GM12878 (cell line): Measurements from ENCODE around the gene TYK2.

Experiments
- ATF7 ChIP-seq: fragments of 450-650 bp; IDR thresholded peaks from 2 replicates; pipeline ENCODE4 v1.6.1; 2016; ENCODE audit warnings: low read depth, mild to moderate bottlenecking
- CTCF ChIP-seq, 3 experiments: IDR thresholded peaks in 2 of 3; conservative IDR thresholded peaks in 1 of 3; 2 replicates each; pipeline ENCODE4 v1.5.1; 2011; ENCODE audit warnings: low read depth in 3 of 3, low read length in 3 of 3, mild to moderate bottlenecking in 3 of 3, control low read depth in 2 of 3, moderate library complexity in 2 of 3, inconsistent platforms in 1 of 3, mixed read lengths in 1 of 3; ENCODE audit not compliant: control insufficient read depth in 2 of 3, insufficient read depth in 1 of 3; ENCODE audit errors: extremely low read depth in 1 of 3
- DPF2 ChIP-seq: fragments of 450-650 bp; IDR thresholded peaks from 2 replicates; pipeline ENCODE4 v1.6.1; 2017; ENCODE audit warnings: mild to moderate bottlenecking
- POLR2A ChIP-seq: IDR thresholded peaks from 2 replicates; pipeline ENCODE4 v1.6.1; 2011; ENCODE audit warnings: low read depth, mild to moderate bottlenecking, low read length
- RBBP5 ChIP-seq: fragments of 200-600 bp; sonication (generic); conservative IDR thresholded peaks from 2 replicates; pipeline ENCODE4 v1.6.1; 2016
- SIX5 ChIP-seq: IDR thresholded peaks from 2 replicates; pipeline ENCODE4 v1.6.1; 2011; ENCODE audit warnings: mild to moderate bottlenecking, low read depth, low read length, moderate library complexity; ENCODE audit not compliant: severe bottlenecking
- SKIL ChIP-seq: fragments of 450-650 bp; IDR thresholded peaks from 2 replicates; pipeline ENCODE4 v1.6.1; 2017; ENCODE audit warnings: mild to moderate bottlenecking, low read depth, inconsistent platforms; ENCODE audit not compliant: poor library complexity, severe bottlenecking
- SP1 ChIP-seq: IDR thresholded peaks from one replicate; pipeline ENCODE4 v1.6.1; 2011; ENCODE audit warnings: low read depth, low read length
- TCF12 ChIP-seq: IDR thresholded peaks from 2 replicates; pipeline ENCODE4 v1.6.1; 2011; ENCODE audit warnings: low read depth, mild to moderate bottlenecking, low read length
- YY1 ChIP-seq: IDR thresholded peaks from 2 replicates; pipeline ENCODE4 v1.6.1; 2011; ENCODE audit warnings: low read depth, mild to moderate bottlenecking, low read length
- TF ChIP-seq, protein P1 (sequence below): IDR thresholded peaks from 2 replicates; pipeline ENCODE4 v1.6.1; 2011; ENCODE audit warnings: low read depth, mild to moderate bottlenecking, low read length, moderate library complexity, borderline replicate concordance; ENCODE audit errors: extremely low read depth

- TF ChIP-seq, protein P1, sequence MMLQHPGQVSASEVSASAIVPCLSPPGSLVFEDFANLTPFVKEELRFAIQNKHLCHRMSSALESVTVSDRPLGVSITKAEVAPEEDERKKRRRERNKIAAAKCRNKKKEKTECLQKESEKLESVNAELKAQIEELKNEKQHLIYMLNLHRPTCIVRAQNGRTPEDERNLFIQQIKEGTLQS, result no peak
- TF ChIP-seq RBBP5, result no peak
- no peak for TF ChIP-seq DPF2
- no peak for TF ChIP-seq CTCF (IDR thresholded peaks at IDR 0.05 in 2 of 3, conservative IDR thresholded peaks at IDR 0.05 in 1 of 3; ENCODE audit: control insufficient read depth in 2 of 3, extremely low read depth in 1 of 3, insufficient read depth in 1 of 3, low read depth in 3 of 3, low read length in 3 of 3)
- TF ChIP-seq SKIL, result no peak
- TF ChIP-seq SP1, result no peak
- no peak for TF ChIP-seq TCF12
- TF ChIP-seq YY1, result no peak
- TF ChIP-seq POLR2A, result no peak
- no peak for TF ChIP-seq SIX5
- TF ChIP-seq ATF7, result no peak
Observed at GRCh38 chr19:10372690-10373089, 7.7 kb downstream of the TYK2 start.
